ENCODE results near the gene MYO10. TPM values are rescaled to one million over a fixed set of nuclear protein-coding genes. Genes with fewer than 3 reads are reported as not detected.
A peak's percentile ranks its signal among the peaks of the same experiment; 100 is the strongest.

MYO10 gene
- total RNA-seq, 1 donor from 2014 or later = 56.7 TPM

DNA sequence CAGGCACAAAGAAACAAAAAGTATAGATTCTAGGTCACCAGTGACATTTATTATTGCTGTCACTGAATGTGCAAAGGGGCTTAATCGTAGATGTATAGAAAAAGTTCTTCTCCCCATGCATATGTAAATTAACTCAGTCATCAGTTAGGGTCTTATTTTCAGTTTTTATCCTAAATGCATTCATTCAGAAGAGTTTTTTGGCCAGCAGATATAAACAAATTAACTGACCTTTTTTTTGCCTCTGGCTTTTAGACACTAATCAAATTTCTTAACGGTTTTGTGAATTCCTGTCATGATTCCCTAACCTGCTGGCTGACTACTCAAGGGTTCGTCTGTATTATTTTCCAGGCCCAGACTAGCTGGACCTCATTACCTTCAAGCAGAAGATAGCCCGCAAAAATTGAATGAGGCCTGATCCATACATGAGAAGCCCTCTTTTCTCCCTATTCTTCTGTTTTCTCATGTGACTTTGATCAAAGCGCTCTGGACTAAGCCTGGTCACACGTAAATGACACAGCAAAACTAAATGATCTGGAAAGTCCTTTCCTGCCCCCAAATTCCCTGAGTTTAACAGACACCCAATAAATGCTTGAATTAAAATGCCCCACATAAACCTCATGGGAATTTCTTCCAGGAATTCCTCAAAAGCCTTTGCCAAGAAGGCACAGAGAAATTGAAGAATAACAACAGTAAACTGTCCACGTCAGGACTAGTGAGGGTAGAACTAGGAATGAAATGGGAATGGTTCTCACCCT lies 83.7 kb downstream of the MYO10 start:
- H3K4me1 Mint-ChIP-seq = peaks cover 21% of the 10 kb centered on the region
- peak overlapping the region; percentile 39 for H3K27ac Mint-ChIP-seq
- no peaks in the 10 kb centered on the region for H3K27me3 Mint-ChIP-seq (ENCODE audit: low read depth)
- DNase-seq (ENCODE audit: low spot score in 2 of 2, unreplicated experiment in 2 of 2) = no peak
- no peak overlapping the region for H3K4me3 Mint-ChIP-seq
- H3K9me3 Mint-ChIP-seq = no peaks in the 10 kb centered on the region
- no peaks in the 10 kb centered on the region for H3K36me3 Mint-ChIP-seq
- TF ChIP-seq, protein P1, sequence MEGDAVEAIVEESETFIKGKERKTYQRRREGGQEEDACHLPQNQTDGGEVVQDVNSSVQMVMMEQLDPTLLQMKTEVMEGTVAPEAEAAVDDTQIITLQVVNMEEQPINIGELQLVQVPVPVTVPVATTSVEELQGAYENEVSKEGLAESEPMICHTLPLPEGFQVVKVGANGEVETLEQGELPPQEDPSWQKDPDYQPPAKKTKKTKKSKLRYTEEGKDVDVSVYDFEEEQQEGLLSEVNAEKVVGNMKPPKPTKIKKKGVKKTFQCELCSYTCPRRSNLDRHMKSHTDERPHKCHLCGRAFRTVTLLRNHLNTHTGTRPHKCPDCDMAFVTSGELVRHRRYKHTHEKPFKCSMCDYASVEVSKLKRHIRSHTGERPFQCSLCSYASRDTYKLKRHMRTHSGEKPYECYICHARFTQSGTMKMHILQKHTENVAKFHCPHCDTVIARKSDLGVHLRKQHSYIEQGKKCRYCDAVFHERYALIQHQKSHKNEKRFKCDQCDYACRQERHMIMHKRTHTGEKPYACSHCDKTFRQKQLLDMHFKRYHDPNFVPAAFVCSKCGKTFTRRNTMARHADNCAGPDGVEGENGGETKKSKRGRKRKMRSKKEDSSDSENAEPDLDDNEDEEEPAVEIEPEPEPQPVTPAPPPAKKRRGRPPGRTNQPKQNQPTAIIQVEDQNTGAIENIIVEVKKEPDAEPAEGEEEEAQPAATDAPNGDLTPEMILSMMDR (IDR thresholded peaks at IDR 0.05; ENCODE audit: unreplicated experiment) = no peak

DNA sequence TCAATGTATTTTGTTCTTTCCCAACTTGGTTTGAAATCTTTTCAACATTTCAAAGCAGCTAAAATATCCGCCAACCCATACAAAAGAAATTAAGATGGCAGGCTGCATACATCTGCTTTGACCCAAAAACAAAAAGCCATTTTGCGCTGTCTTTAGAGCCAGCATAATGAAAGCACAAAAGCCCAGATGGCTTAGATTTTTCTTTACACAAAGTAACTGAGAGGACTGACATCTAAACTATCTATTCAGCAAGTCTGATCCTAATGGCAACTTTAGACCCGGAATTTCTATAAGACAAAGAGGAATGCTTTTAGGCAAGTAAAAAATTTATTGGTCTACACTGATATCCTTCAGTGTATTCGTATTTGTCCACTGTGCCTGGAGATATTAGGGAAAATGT lies 86.3 kb downstream of the MYO10 start:
- no peak overlapping the region for H3K27ac Mint-ChIP-seq
- H3K4me3 Mint-ChIP-seq = no peak overlapping the region
- no peak for DNase-seq (ENCODE audit: low spot score in 2 of 2, unreplicated experiment in 2 of 2)
- H3K27me3 Mint-ChIP-seq (ENCODE audit: low read depth) = no peaks in the 10 kb centered on the region
- peaks cover 16% of the 10 kb centered on the region for H3K4me1 Mint-ChIP-seq
- no peaks in the 10 kb centered on the region for H3K9me3 Mint-ChIP-seq
- H3K36me3 Mint-ChIP-seq = peaks cover 4% of the 10 kb centered on the region
- TF ChIP-seq, protein P1 (IDR thresholded peaks at IDR 0.05; ENCODE audit: unreplicated experiment) = no peak

DNA sequence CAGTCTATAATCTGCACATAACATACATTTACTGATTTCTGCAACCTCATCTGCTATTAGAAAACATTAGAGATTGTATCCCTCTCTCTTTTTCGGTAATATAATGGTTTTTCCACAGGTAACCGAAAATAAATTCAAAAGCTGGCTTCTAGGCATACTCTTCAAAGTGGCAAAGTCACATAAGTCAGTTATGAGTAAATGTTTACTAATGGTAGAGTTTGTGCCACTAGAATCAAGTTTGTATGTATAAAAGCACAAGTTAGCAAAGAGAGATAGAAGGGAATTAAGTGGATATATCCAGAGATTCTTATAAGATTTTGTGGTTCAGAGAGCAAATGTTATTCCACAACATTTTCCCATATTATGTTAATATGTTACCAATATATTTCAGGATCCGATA lies 86.9 kb downstream of the MYO10 start:
- Mint-ChIP-seq H3K4me1 (peaks cover 16% of the 10 kb centered on the region), H3K27ac (no peak overlapping the region), H3K4me3 (no peak overlapping the region), H3K36me3 (peaks cover 4% of the 10 kb centered on the region), H3K9me3 (no peaks in the 10 kb centered on the region), H3K27me3 (ENCODE audit: low read depth) (no peaks in the 10 kb centered on the region)
- TF ChIP-seq, protein P1 (IDR thresholded peaks at IDR 0.05; ENCODE audit: unreplicated experiment) = no peak
- no peak for DNase-seq (ENCODE audit: low spot score in 2 of 2, unreplicated experiment in 2 of 2)

DNA sequence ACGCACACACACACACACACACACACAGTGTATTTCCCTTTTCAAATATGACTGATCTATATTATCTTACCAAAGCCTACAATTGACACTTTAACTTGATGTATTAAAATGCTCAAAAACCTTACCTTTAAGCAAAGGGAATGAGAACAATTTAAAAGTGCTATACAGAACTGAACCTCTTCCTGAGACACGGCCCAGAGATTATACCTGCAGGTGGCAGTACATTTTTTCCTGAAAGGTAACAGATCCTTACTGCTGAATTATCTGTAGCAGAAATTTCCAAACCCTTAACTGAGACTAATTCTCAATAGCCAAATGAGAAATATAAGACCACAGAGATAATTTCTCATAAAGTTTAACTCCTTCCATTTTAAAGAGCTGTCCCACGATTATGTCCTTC lies 91.1 kb downstream of the MYO10 start:
- no peaks in the 10 kb centered on the region for H3K9me3 Mint-ChIP-seq
- TF ChIP-seq, protein P1 (IDR thresholded peaks at IDR 0.05; ENCODE audit: unreplicated experiment) = no peak
- no peak for DNase-seq (ENCODE audit: low spot score in 2 of 2, unreplicated experiment in 2 of 2)
- H3K4me3 Mint-ChIP-seq = no peak overlapping the region
- H3K27me3 Mint-ChIP-seq (ENCODE audit: low read depth) = no peaks in the 10 kb centered on the region
- H3K4me1 Mint-ChIP-seq = peaks cover 27% of the 10 kb centered on the region
- H3K27ac Mint-ChIP-seq = no peak overlapping the region
- H3K36me3 Mint-ChIP-seq = peaks cover 4% of the 10 kb centered on the region

DNA sequence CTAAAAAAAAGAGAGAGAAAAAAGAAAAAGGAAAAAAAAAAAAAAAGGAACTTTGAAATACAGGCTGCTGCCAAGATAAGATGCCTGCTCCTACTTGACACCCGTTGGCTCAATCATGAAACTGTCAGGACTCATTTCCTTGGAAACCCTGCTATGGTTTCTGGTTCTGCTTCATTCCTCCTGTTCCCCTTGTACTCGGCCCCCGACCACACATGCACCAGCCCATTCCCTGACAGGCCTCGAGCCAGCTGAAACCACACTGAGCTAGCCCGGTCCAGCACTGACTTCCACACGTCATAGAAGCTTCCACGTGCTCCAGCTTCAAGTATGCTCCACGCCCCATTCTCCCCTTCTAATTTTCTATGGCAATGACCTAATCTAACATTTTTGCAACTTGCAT lies 93.2 kb downstream of the MYO10 start:
- TF ChIP-seq, protein P1 (IDR thresholded peaks at IDR 0.05; ENCODE audit: unreplicated experiment) = no peak
- H3K27me3 Mint-ChIP-seq (ENCODE audit: low read depth) = no peaks in the 10 kb centered on the region
- H3K4me1 Mint-ChIP-seq = peaks cover 27% of the 10 kb centered on the region
- no peak overlapping the region for H3K4me3 Mint-ChIP-seq
- H3K27ac Mint-ChIP-seq = peak overlapping the region; percentile 21
- no peaks in the 10 kb centered on the region for H3K9me3 Mint-ChIP-seq
- peak in 1 of 2 experiments; percentile 44 for DNase-seq (ENCODE audit: low spot score in 2 of 2, unreplicated experiment in 2 of 2)
- H3K36me3 Mint-ChIP-seq = peaks cover 6% of the 10 kb centered on the region
